GM18499 (cell line): ENCODE results near the gene ANKRD36C.
"Not testable (repeated sequence)": the region's sequence is repeated elsewhere in the genome, so short reads cannot be mapped to it uniquely, and the experiment has no call there.

Source experiments
- ATAC-seq: cut with Tn5 transposase; IDR thresholded peaks from one replicate; pipeline ENCODE4 v1.9.1; 2021; ENCODE audit warnings: moderate number of reproducible peaks; ENCODE audit not compliant: insufficient read depth, unreplicated experiment

Gene ANKRD36C

GRCh38 chr2:95991351-95992094 lies at the start of gene ANKRD36C:
Gene ANKRD36C, minus strand, starts transcription at chr2:95991824. Its CDS starts 116 bp downstream, at chr2:95991708.
- ATAC-seq: peak; percentile 40

- not testable (repeated sequence) for ATAC-seq
These were observed 43.9 kb upstream of the ANKRD36C start for GRCh38 chr2:96035554-96035953.

- ATAC-seq: not testable (repeated sequence)
These were observed 43.2 kb upstream of the ANKRD36C start, which contains the start of gene GPAT2 for GRCh38 chr2:96034792-96035191. Gene GPAT2, minus strand, starts transcription at chr2:96034916. Its CDS starts 2,557 bp downstream, at chr2:96032359.

DNA sequence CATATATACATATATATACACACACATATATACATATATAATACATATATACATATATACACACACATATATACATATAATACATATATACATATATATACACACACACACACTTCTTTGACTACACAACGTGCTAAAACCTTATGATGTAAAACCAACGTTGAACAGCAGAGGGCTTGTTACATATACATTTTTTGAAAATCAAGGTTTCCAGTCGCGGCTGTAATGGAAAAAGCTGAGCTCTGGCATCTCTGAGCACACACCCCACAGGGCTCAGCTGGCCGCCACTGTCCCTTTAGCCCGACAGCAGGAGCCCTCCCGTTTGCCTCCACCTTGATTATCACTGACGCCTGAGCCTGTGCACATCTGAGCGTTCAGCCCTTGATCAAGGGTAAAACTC lies 42.4 kb upstream of the ANKRD36C start:
- not testable (repeated sequence) for ATAC-seq

GRCh38 chr2:96027725-96028325 lies 36.2 kb upstream of the ANKRD36C start:
- ATAC-seq: not testable (repeated sequence)

DNA sequence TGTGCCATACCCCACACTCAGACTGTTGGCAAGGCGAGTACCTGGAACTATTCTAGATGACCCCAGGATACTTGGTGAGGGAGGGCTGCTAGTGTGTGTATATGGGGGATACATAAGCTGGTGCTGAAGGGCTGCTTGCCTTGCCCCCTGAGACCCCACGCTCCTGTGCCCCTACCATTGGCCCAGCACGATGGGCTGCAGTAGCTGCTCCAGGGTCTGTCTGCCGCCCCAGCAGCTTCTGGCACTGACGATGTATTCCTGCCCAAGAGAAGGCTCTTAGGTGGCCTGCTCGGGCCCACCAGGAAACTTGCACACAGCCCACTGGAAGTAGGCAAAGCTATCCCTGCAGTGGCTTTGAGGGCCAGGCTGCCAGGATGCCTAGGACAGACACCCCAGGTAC lies 34.1 kb upstream of the ANKRD36C start:
- ATAC-seq: not testable (repeated sequence)

- no peak for ATAC-seq
These were observed 33.5 kb upstream of the ANKRD36C start for GRCh38 chr2:96025194-96025492.

- no peak for ATAC-seq
These were observed 32.9 kb upstream of the ANKRD36C start for GRCh38 chr2:96024336-96025193.

GRCh38 chr2:96023701-96024100 lies 32.1 kb upstream of the ANKRD36C start:
- not testable (repeated sequence) for ATAC-seq

DNA sequence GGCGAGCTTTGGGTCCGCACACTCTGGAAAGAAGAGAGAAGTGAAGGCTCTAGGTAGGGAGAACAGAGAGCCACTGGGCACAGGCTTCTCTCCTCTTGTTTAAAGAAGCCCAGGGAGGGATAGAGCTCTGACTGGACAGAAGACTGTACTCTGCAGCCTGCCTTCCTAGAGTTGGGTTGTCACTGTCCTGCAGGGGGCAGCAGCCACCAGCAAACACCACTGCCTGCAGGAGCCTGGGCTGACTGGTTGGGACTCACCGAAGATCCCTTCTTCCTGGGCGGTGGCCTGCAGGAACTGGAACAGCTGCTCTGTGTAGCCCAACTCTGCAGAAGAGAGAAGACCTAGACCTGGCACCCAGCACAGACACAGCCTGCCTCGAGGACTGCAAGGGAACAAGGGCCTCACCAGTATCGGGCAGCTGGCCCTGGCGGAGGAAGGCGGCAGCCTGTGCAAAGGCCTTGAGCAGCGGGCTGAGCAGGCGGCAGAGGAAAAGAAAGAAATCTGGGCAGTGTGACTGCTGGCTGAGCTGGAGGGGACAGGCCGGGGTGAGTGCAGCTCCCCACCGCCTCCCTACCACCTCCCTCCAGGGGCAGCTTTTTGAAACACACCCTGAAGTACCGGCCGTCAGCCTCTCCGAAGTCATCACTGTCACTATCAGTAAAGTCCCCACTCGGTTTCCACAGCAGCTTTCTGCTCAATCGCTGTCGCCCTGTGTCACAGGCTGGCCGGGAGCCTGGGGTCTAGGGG lies 31.2 kb upstream of the ANKRD36C start:
- not testable (repeated sequence) for ATAC-seq

DNA sequence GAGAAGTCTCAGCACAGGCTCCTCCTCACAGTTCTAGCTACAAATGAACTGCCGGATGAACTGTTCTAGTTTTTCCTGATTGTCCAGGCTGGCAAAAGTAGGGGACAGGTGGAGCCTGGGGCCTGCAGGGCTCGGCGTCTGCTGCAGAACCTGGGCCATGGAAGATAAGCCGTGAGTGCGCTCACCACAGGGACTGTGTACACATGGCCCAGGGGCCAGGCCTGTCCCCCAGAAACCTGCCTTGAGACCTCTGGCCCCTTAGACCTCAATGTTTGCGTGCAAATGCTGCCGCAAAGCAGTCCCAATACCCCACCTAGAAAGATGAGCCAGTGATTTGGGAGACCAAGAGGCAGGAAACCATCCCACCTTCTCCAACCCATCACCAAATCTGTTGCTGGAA lies 30.5 kb upstream of the ANKRD36C start:
- ATAC-seq: not testable (repeated sequence)

GRCh38 chr2:96021142-96021541 lies 29.5 kb upstream of the ANKRD36C start:
- ATAC-seq: not testable (repeated sequence)

GRCh38 chr2:96019909-96020590 lies 28.4 kb upstream of the ANKRD36C start:
- not testable (repeated sequence) for ATAC-seq

GRCh38 chr2:96016321-96016720 lies 24.7 kb upstream of the ANKRD36C start:
- ATAC-seq: not testable (repeated sequence)

- ATAC-seq: not testable (repeated sequence)
These were observed 21.2 kb upstream of the ANKRD36C start for GRCh38 chr2:96012792-96013264.

GRCh38 chr2:96012086-96012791 lies 20.6 kb upstream of the ANKRD36C start:
- not testable (repeated sequence) for ATAC-seq

DNA sequence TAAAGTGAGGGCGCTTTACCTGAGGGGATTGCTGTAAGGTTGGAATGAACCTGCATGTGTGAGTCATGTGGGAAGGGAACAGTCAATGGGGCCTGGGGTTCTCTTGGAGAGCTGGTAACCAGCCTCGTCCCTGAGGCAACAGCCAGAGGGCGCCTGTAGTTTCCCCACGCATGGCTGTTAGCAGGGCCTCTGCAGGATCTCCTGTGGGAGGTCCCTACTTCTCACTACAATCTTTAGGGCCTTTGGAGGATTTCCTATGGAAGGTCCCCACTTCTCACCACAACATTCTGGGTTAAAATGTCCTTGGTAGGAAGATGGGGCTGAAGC lies 19.5 kb upstream of the ANKRD36C start:
- ATAC-seq: not testable (repeated sequence)

- peak; percentile 88 for ATAC-seq
These were observed 18.9 kb upstream of the ANKRD36C start for GRCh38 chr2:96010320-96011128.
